ENCODE measurements around the gene SLC16A1.
"Not testable (repeated sequence)": the region's sequence is repeated elsewhere in the genome, so short reads cannot be mapped to it uniquely, and the experiment has no call there.

SLC16A1 gene

DNA sequence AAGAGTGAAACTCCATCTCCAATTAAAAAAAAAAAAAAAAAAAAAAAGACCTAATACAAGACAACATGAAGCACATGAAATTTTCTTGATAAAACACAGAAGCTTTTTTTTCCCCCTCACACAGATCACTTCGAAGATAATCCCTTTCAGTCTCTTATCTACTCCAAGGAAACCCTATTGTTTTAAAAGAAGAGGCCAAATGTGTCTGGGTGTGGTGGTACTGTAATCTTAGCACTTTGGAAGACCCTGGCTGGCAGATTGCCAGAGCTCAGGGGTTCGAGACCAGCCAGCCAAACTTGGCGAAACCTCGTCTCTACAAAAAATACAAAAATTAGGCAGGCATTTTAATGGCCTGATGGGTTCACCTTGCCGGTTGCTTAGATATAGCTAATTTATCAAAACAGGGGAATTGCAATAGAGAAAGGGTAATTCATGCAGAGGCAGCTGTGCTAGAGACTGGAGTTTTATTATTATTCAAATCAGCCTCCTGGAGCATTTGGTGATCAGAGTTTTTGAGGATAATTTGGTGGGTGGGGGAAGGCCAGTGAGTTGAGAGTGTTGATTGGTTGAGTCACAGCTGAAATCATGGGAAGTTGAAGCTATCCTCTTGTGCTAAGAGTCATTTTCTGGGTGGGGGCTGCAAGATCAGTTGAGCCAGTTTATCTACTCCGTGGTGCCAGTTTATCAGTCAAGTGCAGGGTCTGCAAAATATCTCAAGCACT is 62.5 kb downstream of the SLC16A1 start:
- DNase-seq (ENCODE audit: low read depth): no peak
- TF ChIP-seq, protein P1, sequence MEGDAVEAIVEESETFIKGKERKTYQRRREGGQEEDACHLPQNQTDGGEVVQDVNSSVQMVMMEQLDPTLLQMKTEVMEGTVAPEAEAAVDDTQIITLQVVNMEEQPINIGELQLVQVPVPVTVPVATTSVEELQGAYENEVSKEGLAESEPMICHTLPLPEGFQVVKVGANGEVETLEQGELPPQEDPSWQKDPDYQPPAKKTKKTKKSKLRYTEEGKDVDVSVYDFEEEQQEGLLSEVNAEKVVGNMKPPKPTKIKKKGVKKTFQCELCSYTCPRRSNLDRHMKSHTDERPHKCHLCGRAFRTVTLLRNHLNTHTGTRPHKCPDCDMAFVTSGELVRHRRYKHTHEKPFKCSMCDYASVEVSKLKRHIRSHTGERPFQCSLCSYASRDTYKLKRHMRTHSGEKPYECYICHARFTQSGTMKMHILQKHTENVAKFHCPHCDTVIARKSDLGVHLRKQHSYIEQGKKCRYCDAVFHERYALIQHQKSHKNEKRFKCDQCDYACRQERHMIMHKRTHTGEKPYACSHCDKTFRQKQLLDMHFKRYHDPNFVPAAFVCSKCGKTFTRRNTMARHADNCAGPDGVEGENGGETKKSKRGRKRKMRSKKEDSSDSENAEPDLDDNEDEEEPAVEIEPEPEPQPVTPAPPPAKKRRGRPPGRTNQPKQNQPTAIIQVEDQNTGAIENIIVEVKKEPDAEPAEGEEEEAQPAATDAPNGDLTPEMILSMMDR (conservative IDR thresholded peaks at IDR 0.05; ENCODE audit: low read length): no peak
- H3K4me3 ChIP-seq (ENCODE audit: low read length): no peak overlapping the region

DNA sequence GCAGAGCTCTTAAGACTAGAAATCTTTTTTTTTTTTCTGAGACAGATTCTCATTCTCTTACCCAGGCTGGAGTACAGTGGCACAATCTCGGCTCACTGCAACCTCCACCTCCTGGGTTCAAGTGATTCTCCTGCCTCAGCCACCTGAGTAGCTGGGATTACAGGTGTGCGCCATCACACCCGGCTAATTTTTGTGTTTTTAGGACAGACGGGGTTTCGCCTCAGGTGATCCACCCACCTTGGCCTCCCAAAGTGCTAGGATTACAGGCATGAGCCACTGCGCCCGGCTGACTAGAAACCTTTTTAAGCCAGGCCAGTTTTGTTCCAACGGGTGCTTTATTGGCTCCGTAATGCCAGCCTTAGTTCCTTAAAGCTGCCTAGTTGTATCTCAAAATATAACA is 66.1 kb downstream of the SLC16A1 start:
- not testable (repeated sequence) for H3K4me3 ChIP-seq (ENCODE audit: low read length); DNase-seq (ENCODE audit: low read depth)

DNA sequence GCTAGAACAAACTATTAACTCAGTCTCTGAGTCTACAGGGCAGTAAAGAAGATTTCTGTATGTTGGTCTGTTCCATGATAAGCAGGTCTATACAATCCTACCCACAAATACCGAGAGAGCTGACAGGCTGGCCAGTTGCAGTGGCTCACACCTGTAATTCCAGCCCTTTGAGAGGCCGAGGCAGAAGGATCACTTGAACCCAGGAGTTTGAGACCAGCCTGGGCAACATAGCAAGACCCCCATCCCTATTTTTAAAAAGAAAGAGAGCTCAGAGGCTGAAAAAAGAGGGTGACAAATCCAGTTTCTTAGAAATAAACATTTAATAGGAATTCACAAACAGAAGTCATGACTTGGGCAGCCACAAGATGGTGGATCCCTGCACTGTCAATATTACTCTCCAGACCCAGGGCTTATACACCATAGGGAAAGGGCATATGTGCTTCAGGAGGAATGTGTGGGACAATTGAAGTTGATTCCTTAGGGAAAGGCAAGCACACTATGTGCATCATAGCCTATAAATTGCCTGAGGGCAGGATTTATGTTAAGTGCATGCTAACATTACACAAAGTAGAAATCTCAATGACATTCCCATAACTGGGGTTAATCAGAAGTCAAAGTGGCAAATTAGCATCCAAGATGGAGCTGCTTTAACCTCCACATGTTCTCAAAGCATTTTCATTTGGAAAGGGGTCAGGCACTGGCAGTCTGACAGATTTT is 66.8 kb downstream of the SLC16A1 start:
- no peak for DNase-seq (ENCODE audit: low read depth)
- H3K4me3 ChIP-seq (ENCODE audit: low read length): no peak overlapping the region
- TF ChIP-seq, protein P1 (conservative IDR thresholded peaks at IDR 0.05; ENCODE audit: low read length): no peak

DNA sequence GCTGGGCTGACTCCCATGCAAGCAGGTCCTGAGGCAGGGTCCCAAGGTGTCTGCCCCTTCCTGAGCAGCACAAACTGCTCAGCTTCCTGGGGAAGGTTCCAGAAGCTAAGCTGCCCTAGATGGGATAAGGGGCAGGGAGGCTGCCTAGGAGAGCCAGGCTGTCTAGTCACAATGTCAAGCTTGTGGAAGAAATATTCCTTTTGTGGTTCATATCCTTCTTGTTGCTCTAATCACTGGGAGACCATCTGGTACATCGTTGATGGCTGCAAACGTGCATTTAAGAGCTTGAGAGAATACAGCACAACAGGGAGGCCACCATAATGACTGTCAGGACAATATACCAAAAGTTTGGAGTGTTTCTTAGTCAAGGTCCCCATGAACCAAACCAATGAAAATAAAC is 67.4 kb downstream of the SLC16A1 start:
- no peak for DNase-seq (ENCODE audit: low read depth)
- no peak overlapping the region for H3K4me3 ChIP-seq (ENCODE audit: low read length)
- TF ChIP-seq, protein P1 (conservative IDR thresholded peaks at IDR 0.05; ENCODE audit: low read length): no peak

DNA sequence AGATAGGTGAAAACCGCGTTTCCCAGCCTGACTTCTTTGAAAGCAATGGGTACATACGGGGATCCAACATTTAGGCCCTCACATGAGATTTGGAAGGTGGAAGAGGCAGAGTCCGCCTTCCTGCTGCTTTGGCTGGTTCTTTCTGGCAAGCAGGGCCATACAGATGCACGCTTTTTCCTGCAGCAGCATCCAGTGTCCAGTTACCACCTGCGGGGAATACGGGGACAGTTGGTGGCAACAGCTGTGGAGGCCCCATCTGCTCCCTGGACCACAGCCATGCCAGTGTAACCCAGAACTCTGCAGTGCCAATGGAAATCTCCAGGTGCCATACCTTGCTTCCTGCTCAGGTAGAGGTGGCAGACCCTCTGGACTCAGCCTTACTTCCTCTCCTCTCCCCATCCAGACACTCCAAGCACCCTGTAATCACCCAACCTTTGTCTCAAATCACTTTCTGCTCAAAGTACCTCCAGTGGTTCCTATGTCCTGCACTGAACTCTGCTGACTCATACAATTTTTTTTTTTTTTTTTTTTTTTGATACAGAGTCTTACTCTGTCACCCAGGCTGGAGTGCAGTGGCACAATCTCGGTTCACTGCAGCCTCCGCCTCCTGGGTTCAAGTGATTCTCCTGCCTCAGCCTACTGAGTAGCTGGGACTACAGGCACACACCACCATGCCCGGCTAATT is 68.3 kb downstream of the SLC16A1 start:
- DNase-seq (ENCODE audit: low read depth): no peak
- no peak overlapping the region for H3K4me3 ChIP-seq (ENCODE audit: low read length)
- TF ChIP-seq, protein P1 (conservative IDR thresholded peaks at IDR 0.05; ENCODE audit: low read length): no peak

DNA sequence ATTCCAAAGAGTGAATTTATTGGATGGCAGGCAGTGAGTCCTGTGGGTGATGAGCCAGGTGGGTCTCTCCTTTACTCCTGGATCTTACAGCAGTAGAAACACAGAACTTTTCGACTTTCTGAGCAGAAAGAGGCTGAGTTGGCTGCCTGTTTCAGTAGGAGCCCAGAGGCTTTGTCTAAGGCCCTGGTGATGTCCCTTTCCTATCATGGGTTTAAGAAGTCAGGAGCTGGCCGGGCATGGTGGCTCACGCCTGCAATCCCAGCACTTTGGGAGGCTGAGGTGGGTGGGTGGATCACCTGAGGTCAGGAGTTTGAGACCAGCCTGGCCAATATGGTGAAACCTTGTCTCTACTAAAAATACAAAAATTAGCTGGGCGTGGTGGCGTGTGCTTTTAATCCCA is 71.0 kb downstream of the SLC16A1 start:
- not testable (repeated sequence) for H3K4me3 ChIP-seq (ENCODE audit: low read length); DNase-seq (ENCODE audit: low read depth)

DNA sequence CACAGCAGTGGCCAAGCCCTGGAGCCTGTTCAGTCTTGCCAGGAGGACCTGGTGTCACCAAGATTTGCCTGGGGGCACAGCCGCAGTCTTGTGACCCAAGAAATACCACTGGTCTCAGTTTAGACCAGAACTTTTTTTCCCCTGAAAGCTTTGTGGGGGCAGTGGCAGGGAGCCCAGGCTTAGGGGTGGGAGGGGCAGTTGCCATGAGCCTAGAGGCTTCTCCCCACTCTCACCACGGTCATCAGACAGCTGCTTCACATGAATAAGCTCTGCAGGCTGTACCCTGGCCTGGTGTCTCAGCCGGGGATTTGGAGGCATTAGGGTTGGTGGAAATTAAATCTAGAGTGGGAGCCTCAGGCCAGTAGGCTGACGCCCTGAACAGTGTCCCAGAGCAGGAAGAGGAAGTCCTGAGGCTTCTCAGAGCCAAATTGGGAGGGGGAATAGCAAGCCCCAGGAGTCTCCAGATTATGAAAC is 73.7 kb downstream of the SLC16A1 start:
- no peak overlapping the region for H3K4me3 ChIP-seq (ENCODE audit: low read length)
- DNase-seq (ENCODE audit: low read depth): no peak

More for the DNA sequence above, 73.7 kb downstream of the SLC16A1 start:
- TF ChIP-seq, protein P1 (conservative IDR thresholded peaks at IDR 0.05; ENCODE audit: low read length): no peak
